Stimulated activated CD8-positive, alpha-beta memory T cell treated with anti-CD3 and anti-CD28 coated beads, Interleukin-4, amount 100 ng/mL, for 4 hours (primary cell): Measurements from ENCODE around the gene KCNK17.
"Not testable (repeated sequence)": the region's sequence is repeated elsewhere in the genome, so short reads cannot be mapped to it uniquely, and the experiment has no call there.

Source experiments
- DNase-seq, 2 donors: peaks; one replicate each; pipeline ENCODE4 v3.0.0-alpha.2; 2020; ENCODE audit warnings: low read depth in 2 of 2, low spot score in 1 of 2

The KCNK17 gene

DNA sequence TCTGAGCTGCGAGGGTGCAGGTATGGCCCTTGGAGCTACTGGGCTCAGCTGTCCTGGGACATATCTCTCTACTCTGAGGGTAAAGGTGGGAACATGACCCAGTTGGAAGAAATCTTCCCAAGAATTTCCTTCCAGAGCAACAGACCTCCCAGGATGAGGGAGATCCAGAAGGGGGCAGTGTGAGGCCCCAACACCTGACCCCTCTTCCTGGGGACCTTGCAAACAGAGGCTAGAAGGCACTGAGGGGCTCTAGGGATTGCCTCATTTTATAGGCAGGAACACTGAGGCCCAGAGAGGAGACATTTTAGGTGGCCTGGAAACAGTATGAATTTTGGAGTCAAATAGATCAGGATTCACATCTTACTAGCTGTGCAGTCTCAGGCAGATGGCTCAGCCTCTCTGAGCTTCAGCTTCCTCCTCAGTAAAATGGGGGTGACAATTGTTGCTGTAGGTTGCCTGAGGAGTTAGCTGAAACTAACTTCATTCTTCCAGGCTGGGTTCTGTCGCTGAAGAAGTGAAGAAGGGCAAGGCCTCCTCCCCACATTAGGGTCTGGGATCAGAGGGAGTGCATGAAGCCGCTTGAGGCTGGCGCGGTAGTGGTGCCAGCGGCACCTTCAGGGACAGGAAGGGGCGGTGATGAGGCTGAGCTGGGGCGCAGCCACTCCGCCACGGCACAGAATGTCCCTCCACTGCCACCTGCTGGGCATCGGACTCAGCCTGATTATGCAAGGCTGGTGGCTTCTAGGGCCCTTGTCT is 11.4 kb downstream of the KCNK17 start:
- DNase-seq: peak; percentile 68 to 81

DNA sequence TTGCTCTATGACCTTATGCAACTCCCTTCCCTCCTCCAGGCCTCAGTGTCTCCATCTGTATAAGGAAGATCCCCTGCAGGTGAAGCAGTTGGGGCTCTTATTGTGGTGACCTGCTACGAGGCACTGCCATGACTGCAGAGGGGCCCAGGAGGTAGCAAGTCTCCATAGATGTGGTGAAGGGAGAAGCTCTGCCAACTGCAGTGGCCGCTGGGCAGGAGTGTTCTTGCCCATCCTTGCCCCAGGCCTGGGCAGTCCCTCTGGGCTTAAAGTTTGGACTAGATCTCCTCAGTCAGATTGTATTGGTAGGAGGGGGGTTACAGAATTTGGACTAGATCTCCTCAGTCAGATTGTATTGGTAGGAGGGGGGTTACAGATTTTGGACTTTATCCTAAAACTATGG is 12.2 kb downstream of the KCNK17 start:
- DNase-seq: no peak

DNA sequence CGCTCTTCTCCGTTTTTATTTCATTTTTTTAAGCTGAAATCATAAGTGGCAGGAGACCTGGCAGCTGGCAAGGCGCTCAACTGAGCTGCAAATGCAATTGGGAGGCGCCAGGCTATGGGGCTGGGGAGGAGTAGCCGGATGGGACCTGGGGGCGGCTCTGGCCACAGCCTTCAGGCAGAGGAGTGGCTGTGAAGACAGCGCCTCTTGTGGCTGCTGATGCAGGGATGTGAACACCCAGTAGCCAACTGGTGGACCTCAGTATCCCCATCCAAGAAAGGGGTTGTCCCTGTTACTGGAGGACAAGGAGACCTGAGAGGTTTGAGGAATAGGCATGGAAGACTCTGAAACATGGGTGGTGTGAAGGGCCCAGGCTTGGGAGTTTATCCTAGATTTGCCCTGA is 12.6 kb downstream of the KCNK17 start:
- DNase-seq: no peak

DNA sequence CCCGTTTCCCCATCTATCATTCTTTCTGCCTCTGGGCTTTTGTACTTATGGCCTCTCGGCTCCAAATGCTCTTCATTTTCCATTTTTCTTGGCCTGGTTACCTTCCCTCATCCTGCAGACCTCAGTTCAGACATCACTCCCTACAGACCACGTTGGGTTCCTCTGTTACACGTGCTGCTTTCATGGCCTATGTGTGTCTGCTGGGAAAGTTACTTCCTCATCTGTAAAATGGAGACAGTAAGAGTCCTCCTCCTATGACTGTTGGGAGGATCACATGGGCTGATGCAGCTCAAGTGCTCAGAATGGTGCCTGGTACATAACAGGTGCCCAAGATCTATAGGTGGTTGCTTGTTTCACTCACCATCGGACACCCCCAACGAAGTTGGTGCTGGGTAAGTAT is 13.5 kb downstream of the KCNK17 start:
- DNase-seq: no peak

DNA sequence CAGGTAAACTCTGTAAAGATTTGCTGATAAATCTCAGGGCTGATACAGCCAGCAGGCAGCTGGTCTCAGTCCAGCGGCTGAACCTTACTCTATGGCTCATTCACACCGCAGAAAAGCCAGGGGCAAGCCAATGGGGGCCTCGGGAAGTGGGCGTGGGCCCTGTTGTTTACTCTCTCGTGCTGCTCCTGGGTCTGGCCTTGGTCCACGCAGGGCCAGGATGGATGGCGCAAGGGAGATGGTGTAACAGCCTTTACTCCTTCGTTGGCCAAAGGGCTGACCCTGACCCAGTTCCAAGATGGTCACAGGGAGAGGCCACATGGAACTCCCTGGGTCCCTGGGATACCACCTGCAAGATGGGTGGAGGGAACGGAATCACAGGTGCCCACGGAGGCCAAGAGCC is 16.2 kb downstream of the KCNK17 start:
- DNase-seq: no peak

DNA sequence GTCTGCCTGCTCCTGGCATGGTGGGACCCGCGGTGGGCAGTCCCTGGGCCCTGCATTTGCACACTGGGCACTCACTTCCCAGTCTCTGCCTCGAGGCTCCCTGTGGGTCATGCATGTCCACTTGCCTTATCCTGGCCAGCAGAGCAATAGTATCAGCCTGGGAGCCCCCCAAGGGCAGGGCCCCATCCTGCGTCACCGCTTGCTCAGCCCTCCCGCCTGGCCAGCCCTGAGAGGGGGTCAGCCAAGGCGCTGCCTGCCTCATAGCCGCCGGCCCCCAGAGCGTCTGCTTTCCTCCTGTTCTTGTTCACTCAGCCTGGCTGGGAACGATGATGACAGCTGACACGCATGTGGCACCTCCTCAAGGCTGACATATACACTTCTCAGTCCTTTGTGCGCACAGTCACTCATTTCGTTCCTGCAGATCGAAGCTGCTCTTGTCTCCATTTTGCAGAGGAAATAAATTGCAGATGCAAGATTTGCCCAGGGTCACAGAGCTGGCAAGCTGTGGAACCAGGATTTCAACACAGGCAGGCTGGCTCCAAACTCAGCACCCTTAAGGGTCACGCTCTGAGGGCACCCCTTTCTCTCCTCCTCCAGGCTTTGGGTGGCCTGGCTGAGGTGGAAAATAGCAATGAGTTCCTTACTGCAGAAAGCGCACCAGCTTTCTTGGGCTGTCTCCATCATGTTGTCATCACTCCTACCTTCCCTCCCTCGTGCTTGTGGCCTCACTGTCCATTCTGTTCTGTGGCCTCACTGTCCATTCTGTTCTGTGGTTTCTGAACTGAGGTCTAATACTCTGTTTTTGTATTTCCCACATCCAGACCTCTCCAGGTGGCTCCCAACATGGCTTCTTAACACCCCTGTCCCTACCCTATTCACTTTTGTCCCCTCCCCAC is 17.2 kb downstream of the KCNK17 start:
- DNase-seq: no peak

DNA sequence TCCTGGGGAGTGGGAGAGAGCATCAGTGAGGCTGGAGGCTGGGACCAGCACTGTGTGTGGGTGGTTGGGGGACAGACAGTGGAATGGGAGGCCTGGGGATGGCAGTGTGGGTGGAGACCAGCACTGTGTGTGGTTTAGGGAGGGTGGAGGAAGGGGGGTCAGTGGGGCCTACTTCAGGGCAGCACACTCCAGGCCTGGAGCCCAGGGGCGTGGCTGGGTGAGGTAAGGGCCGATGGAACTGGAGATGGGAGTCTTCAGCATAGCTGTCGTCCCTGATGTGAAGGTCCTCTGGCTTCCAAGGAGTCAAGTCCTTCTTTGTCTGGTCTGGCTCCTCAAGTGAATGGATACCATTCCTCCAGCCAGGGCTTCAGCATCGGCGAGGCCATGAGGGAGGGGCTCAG is 18.6 kb downstream of the KCNK17 start:
- no peak for DNase-seq

DNA sequence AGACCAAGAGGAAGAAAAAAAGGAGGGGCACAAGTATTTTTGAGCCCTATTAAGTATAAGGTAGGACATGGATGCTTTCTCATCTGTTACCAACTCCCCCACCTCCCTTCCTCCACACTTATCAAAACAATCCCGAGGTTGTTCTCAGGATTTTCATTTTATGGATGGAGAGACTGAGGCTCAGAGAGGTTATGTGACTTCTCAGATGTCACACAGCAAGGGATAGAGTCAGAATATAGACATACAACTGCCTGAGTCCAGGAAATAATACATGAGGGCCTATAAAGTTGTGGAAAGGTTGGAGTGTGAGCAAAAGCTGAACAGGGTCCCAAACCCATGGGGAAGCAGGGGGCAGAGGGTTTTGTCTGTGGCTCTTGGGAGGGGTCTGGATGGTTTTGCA is 19.3 kb downstream of the KCNK17 start:
- DNase-seq: no peak

DNA sequence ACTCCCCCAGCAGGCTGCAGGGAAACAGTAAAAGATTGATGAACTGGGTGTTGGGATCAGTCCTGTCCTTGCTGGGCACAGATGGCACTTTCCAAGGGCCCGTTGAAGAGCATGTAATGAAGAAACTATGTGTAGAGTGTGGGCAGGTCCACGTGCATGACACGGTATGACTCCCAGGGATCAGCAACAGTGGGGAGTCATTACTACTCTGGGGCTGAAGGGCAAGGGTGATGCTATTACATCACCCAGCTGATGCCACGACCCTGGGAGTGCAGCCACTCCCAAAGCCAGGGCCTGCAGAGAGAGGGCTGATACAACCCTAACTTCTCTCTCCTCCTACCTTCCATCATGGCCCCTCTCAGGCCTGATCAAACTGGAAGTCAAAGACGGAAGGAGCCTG is 20.1 kb downstream of the KCNK17 start:
- no peak for DNase-seq

DNA sequence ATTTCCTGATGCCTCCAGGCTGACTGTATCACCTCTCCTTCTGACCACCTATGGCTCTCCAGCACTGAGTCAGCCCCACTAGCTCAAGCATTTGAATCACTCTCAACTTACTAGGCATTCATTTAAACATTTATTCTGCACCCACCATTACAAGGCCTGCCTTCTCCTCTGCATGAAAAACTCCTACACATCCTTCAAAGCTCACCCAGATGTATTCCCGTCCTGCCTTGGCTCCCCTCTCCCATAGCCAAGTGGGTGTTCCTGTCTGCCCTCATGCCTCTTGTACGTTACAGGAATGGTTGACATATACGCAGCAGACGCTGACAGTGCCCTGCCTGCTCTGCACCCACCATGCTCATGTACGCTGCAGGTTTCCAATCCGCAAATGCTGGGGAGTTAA is 21.6 kb downstream of the KCNK17 start:
- no peak for DNase-seq

DNA sequence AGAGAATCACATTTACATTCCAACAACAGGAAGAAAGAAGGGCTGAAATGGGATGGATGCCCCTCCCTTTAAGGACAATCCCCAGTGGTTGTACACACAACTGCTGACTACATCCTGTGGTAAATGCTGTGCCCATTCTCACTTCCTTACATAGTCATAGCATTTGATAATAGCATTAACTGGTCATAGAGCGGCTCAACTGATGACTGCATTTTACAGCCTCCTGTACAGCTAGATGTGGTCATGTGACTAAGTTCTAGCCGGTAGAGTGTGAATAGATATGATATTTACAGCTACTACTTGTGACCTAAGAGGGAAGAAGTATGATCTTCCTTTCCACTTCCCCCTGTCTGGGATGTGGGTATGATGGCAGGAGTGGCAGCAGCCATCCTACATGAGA is 24.7 kb downstream of the KCNK17 start:
- DNase-seq: no peak

DNA sequence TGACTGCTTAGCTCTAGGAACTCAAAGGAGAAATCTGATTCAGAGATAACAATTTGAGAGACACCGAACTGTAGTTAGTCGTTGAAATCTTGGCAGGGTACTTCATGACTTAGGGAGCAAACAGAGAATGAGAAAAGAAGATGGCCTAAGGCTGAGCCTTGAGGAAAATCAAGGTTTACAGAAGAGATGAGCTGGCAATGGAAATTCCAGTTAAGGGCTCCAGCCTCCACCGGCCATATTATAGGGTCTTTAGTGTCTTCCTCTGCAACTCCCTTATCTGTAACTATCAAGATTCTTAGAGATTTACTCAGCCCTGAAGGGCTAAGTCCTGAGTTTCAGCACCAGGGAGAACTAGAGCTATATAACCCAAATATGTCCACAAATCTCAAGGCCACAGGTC is 26.6 kb downstream of the KCNK17 start:
- DNase-seq: no peak

DNA sequence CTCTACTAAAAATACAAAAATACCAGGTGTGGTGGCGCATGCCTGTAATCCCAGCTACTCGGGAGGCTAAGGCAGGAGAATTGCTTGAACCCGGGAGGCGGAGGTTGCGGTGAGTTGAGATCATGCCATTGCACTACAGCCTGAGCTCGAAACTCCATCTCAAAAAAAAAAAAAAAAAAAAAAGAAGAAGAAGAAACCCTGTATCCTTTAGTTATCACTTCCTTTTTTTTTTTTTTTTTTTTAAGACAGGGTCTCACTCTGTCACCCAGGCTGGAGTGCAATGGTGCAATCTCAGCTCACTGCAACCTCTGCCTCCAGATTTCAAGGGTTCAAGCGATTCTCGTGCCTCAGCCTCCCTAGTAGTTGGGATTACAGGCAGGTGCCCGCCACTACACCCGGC is 27.6 kb downstream of the KCNK17 start:
- DNase-seq: not testable (repeated sequence)

DNA sequence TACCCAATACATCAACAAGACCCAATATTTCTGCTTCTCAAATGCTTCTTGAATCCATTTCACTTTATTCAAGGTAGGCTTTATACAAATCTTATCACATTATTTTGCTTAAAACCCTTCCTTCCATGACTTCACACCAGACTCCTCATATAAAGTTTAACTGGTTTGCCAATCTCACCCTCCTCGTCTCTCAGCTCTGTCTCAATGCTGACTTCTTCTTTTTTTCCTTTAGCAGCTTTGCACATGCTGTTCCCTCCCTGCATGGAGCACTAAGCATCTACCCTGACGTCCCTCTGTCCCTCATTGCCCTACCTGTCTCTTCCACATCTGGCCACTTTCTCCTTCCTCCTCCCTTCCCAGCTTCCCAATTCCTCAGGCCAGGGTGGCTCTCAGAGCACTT is 31.4 kb downstream of the KCNK17 start:
- no peak for DNase-seq

DNA sequence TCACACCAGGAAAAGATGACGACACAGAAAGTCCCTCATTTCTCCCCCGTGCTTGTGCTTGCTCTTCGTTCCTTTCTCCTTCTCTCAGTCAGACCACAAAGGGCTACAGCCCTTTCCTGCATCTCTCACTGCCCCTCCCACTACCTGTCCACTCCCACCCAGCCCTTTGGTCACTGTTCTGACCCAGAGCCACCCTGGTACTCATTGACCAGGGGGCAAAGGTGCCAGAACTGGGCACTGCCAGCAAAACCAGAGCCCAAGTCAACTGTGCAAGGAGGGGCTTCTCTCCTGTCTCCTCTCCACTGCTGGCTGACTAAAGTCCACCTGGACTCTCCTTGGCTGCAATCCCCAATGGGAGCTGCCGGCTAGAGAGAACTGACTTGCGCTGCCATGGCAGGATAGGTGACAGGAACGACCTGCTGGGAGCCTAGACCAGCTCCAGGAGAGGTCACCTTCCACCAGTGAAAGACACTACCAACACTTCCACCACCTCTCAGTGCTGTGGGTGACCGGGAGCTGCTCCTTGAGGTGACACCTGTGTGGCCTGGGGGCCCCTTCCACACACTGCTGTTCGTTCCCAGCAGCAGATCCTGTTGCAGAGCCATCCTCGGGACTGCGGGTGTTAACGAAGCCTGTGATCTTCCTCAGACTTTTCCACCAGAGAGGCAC is 32.8 kb downstream of the KCNK17 start:
- no peak for DNase-seq

DNA sequence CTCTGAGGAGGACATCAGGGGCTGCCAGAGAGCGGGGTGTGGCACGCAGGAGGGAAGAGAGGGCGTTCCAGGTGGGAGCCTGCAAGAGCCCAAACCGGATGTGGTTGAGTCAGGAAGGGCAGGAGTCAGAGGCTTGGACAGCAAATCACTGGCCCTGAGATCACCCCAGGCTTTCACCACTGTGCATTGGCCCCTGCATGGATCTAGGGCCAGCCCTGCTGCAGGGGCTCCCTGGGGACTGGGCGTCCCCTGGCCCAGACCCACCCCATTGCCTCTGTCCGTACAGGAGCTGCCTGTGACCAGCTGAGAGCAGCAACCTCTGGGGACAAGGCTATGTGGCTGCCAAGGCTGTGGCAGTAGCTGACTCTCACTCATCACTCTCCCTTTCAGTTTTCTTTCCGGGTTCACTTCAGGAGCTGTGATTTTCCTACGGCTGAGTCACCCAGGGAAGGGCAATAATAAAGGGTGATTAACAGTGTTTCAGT is 33.9 kb downstream of the KCNK17 start:
- DNase-seq: no peak

DNA sequence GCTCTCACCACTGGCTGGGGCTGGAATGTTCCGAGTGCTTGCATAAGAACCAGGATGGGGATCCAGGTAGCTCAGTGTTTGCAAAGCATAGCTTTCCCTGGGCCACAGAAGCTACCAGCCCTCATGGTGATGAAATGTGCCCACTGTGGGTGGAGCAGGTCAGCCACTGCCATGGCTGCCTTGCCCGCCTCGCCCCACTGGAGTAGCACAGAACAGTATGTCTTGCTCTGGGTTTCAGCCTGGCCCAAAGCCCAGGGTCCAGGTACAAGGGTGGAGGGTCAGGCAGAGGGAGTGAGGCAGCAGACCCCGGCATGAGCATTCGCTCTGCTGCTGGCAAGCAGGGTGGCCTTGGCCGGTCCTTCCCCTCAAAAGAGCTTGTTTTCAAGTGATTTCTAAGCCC is 34.7 kb downstream of the KCNK17 start:
- no peak for DNase-seq

DNA sequence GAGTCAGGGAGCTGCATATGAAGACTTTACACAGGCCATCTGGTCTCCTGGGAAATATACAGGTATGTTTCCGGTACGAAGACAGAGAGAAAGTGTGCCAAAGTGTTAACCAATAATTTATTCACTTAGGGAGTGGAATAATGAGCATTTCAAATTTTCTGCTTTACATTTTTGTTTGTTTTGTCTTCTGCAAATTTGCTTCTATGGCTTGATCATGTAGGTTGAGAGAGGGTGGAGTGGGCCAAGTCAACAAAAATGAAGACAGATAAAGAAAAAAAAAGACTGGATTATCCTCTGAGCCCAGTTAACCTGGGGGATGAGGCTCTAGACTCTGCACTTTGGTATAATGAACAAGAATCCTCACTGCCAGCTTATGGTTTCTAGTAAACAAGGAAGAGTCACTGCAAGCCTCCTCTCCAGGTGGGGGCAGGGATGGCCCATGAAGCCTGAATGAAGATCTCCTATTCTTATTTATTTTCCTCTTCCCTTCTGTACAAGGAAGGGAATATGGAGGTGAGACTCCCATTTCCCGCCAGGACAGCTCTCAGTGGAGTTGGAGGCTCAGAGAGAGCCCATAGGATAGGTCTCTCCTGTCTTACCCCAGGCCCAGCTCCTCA is 37.7 kb downstream of the KCNK17 start:
- no peak for DNase-seq

DNA sequence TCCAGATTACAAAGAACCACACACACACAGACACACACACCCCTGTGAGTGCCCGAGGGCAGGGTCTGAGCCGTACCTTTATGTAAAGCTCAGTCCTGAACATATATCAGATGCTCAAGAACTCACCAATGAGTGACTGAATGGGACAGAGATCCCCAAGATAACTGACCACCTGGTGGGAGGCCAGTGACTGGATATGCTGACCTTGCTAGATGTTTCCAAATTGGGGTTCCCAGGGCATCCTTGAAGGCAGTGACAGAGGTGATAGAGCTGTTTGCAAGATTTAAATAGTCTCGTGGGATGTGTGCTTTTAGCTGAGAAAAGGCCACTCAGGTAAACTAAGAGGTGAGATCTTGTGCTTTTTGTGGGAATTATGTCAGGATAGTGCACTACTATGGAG is 39.3 kb downstream of the KCNK17 start:
- DNase-seq: no peak

DNA sequence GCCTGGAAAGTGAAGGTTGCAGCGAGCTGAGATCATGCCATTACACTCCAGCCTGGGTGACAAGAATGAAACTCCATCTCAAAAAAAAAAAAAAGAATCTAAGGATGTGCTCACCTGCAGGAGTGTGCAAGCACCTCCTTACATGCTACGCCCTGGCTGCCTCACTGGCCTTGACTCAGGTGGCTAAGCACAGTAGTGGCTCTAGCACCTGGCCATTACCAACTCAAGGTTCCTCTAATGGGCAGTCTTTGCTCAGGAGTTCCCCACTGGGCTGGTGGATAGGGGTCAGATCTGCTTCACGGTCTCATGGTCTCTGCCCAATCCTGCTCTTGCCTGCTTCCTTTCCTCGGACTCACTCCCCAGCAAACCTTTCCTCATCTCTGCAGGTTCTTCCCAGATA is 39.7 kb downstream of the KCNK17 start:
- no peak for DNase-seq

DNA sequence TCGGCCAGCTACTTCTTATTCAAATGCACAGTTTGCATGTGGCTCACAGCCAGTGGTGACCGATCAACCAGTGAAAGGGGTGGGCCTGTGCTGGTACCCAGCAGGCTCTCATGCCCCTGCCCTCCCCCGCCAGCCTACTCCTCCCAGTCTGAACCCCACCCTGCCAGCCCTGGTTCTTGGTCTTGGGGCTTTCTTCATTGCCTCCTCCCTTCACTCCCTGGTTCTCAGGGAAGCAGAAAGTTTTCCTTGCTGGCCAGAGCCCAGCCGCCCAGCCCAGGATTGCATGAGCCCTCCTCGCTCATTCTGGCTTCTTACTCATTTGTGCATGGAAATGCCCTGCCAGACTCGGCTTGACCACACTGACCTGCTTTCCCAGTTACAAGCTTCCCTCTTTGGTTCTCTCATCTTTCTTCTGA is 40.8 kb downstream of the KCNK17 start:
- no peak for DNase-seq
